GM12878 (cell line): ENCODE measurements around the gene DDX42. TPM values are rescaled to one million over a fixed set of nuclear protein-coding genes. Genes with fewer than 3 reads are reported as not detected.
A peak's percentile ranks its signal among the peaks of the same experiment; 100 is the strongest.

ENCODE experiments used
- ATAC-seq: fragments of 200-7000 bp; cut with Tn5 transposase; 3 replicates; pipeline ENCODE4 v1.9.1; 2020; ENCODE audit warnings: mild to moderate bottlenecking, moderate library complexity
- BruUV-seq: library from RNA; stranded (reverse); fragments of 400-500 nt; replicated peaks from 2 replicates; lab custom pipeline; 2021; lab: Mats Ljungman, UMichigan
- CTCF ChIA-PET: fragments of 300-600 bp; sonication (Branson Sonifier 250); formaldehyde crosslinking; extraction: SDS; loops from one replicate; lab custom pipeline; 2021; ENCODE audit warnings: inconsistent platforms; lab: Yijun Ruan, JAX
- POLR2A ChIA-PET: fragments of 350-600 bp; formaldehyde crosslinking; extraction: SDS; loops from one replicate; lab custom pipeline; 2021; ENCODE audit warnings: inconsistent platforms; lab: Charles Lee
- RAD21 ChIA-PET: fragments of 300-600 bp; sonication (Branson Sonifier 250); formaldehyde crosslinking; loops from one replicate; lab custom pipeline; 2023; ENCODE audit warnings: antibody characterized with exemption; ENCODE audit not compliant: unreplicated experiment; lab: Charles Lee
- SMC1A ChIA-PET: fragments of 300-600 bp; sonication (Branson Sonifier 250); formaldehyde crosslinking; loops from one replicate; lab custom pipeline; 2023; ENCODE audit not compliant: unreplicated experiment, uncharacterized antibody; lab: Charles Lee
- DNase-seq: peaks from one replicate; pipeline ENCODE4 v3.0.0-alpha.2; 2011; ENCODE audit warnings: low read depth, low spot score
- FAIRE-seq: peaks from 3 replicates; lab custom pipeline; 2011; peaks lifted over from hg19 to GRCh38; lab: Jason Lieb, UNC
- H2AFZ ChIP-seq: 2 replicates; pipeline ENCODE4 v1.6.0; 2011; ENCODE audit warnings: low read depth, low read length, control low read depth; ENCODE audit not compliant: control insufficient read depth
- H3K27ac ChIP-seq: 2 replicates; pipeline ENCODE4 v1.5.1; 2011; ENCODE audit warnings: control low read depth; ENCODE audit not compliant: control insufficient read depth, insufficient read depth
- H3K27me3 ChIP-seq, 2 experiments: replicated peaks in 1 of 2; 2 replicates each; pipeline versions ENCODE4 v1.6.0 to v1.6.1; 2011; ENCODE audit warnings: low read length in 1 of 2; ENCODE audit not compliant: control insufficient read depth in 2 of 2, insufficient read depth in 2 of 2
- H3K36me3 ChIP-seq, 2 experiments: 2 replicates each; pipeline ENCODE4 v1.5.1; 2011; ENCODE audit warnings: low read length in 1 of 2; ENCODE audit not compliant: control insufficient read depth in 2 of 2, insufficient read depth in 2 of 2
- H3K4me1 ChIP-seq: 2 replicates; pipeline ENCODE4 v1.6.1; 2011; ENCODE audit warnings: mild to moderate bottlenecking, low read length, moderate library complexity, mixed read lengths; ENCODE audit not compliant: control insufficient read depth, insufficient read depth
- H3K4me2 ChIP-seq: 2 replicates; pipeline ENCODE4 v1.6.0; 2011; ENCODE audit warnings: control low read depth; ENCODE audit not compliant: control insufficient read depth, insufficient read depth
- H3K4me3 ChIP-seq: fragments of 200-600 bp; sonication (generic); 2 replicates; pipeline ENCODE4 v1.5.1; 2016
- H3K79me2 ChIP-seq: 2 replicates; pipeline ENCODE4 v1.6.0; 2011; ENCODE audit warnings: low read length; ENCODE audit not compliant: control insufficient read depth, insufficient read depth
- H3K9ac ChIP-seq: 2 replicates; pipeline ENCODE4 v1.8.0; 2011; ENCODE audit warnings: low read length, control low read depth, mixed read lengths; ENCODE audit not compliant: control insufficient read depth, insufficient read depth
- H3K9me3 ChIP-seq: replicated peaks from 3 replicates; pipeline ENCODE4 v1.5.1; 2011; ENCODE audit warnings: mild to moderate bottlenecking, low read length; ENCODE audit not compliant: control insufficient read depth, insufficient read depth
- H4K20me1 ChIP-seq: 2 replicates; pipeline ENCODE4 v1.6.0; 2011; ENCODE audit not compliant: control insufficient read depth, insufficient read depth
- POLR2AphosphoS2 ChIP-seq: IDR thresholded peaks from 2 replicates; pipeline ENCODE4 v1.6.1; 2011; ENCODE audit warnings: low read depth, mild to moderate bottlenecking, low read length, improper control_type of control experiment, moderate library complexity
- WGBS: methylation state at CpG from one replicate; pipeline ENCODE4 v1.1.6; 2016; ENCODE audit warnings: low lambda C conversion rate; ENCODE audit not compliant: insufficient replicate concordance, insufficient coverage; ENCODE audit errors: missing lambda C conversion rate; 5-methylcytosine and 5-hydroxymethylcytosine counted together
- in situ Hi-C: fragments of 300-500 bp; cut with MboI; formaldehyde crosslinking; loops from 9 replicates; pipeline ENCODE4 v1.14.3; 2018; ENCODE audit warnings: mixed read lengths
- intact Hi-C: fragments of 100-400 bp; cut with micrococcal nuclease; formaldehyde crosslinking; loops from one replicate; pipeline ENCODE4 v1.14.2; 2022; ENCODE audit not compliant: unreplicated experiment
- polyA plus RNA-seq, 11 experiments: library from polyadenylated mRNA; depleted of rRNA in 4 of 11; unstranded in 6 of 11; stranded (reverse) in 5 of 11; fragments of >200 nt; fragmentation: Nextera tagmentation in 4 of 11; fragmentation: Illumina TruSeq in 1 of 11; extraction: Ambion mirVana in 4 of 11; extraction: Trizol in 1 of 11; gene quantifications; 1 replicate in 1 of 11; 2 replicates in 10 of 11; pipeline versions ENCODE4 v1.2.1 to v1.2.3, GENCODE V29; 2011 to 2016; ENCODE audit warnings: inconsistent platforms in 2 of 11, missing spikeins in 2 of 11, low read depth in 1 of 11
- total RNA-seq, 4 experiments: library from RNA; depleted of rRNA in 3 of 4; stranded (reverse); fragments of >200 nt in 3 of 4; fragmentation: Illumina TruSeq in 1 of 4; extraction: Trizol in 1 of 4; gene quantifications; 2 replicates each; pipeline versions ENCODE4 v1.2.1 to v1.2.3, GENCODE V29; 2013 to 2021
- TF ChIP-seq, protein P1 (sequence below): fragments of 450-650 bp; IDR thresholded peaks from 2 replicates; pipeline ENCODE4 v1.6.1; 2016; ENCODE audit warnings: mild to moderate bottlenecking, moderate library complexity, borderline replicate concordance

Gene DDX42
- total and polyA plus RNA-seq, 10 of the 15 experiments (the other 5 are each of a cell fraction or from before 2014, with no cell fraction given): 14.6 to 147 (median 65.3) TPM

DNA sequence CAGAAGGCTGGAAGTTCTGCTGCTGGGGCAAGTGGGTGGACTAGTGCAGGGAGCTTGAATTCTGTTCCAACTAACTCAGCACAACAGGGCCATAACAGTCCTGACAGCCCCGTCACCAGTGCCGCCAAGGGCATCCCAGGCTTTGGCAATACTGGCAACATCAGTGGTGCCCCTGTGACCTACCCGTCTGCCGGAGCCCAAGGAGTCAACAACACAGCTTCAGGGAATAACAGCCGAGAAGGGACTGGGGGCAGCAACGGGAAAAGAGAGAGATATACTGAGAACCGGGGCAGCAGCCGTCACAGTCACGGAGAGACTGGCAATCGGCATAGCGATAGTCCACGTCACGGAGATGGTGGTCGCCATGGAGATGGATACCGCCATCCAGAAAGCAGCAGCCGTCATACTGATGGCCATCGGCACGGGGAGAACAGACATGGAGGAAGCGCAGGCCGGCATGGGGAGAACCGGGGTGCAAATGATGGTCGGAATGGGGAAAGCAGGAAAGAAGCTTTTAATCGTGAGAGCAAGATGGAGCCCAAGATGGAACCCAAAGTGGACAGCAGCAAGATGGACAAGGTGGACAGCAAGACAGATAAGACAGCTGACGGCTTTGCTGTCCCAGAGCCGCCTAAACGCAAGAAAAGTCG, 43.9 kb downstream of the DDX42 start:
- ChIA-PET CTCF (interaction anchor here (1.3 to 1.6 kb wide), 2 partner anchors 10 to 31 kb away, joined by 3 to 4 read pairs; no protein-coding TSS in a partner anchor), RAD21 (no interaction called here), SMC1A (interaction anchor here (0.6 to 1.7 kb wide), 5 partner anchors 12 to 97 kb away, joined by 3 read pairs; no protein-coding TSS in a partner anchor)
- Histone ChIP-seq H2AFZ (no peak overlapping the region), H3K27ac (no peak overlapping the region), H3K4me3 (no peak overlapping the region), H3K4me2 (no peak overlapping the region)
- in situ Hi-C loops (no loop called here), intact Hi-C loops (no loop called here)
- FAIRE-seq (no peak), ATAC-seq (no peak)
- peak; percentile 28; the same call in 1 of the 2 replicates for TF ChIP-seq POLR2AphosphoS2
- TF ChIP-seq, protein P1, sequence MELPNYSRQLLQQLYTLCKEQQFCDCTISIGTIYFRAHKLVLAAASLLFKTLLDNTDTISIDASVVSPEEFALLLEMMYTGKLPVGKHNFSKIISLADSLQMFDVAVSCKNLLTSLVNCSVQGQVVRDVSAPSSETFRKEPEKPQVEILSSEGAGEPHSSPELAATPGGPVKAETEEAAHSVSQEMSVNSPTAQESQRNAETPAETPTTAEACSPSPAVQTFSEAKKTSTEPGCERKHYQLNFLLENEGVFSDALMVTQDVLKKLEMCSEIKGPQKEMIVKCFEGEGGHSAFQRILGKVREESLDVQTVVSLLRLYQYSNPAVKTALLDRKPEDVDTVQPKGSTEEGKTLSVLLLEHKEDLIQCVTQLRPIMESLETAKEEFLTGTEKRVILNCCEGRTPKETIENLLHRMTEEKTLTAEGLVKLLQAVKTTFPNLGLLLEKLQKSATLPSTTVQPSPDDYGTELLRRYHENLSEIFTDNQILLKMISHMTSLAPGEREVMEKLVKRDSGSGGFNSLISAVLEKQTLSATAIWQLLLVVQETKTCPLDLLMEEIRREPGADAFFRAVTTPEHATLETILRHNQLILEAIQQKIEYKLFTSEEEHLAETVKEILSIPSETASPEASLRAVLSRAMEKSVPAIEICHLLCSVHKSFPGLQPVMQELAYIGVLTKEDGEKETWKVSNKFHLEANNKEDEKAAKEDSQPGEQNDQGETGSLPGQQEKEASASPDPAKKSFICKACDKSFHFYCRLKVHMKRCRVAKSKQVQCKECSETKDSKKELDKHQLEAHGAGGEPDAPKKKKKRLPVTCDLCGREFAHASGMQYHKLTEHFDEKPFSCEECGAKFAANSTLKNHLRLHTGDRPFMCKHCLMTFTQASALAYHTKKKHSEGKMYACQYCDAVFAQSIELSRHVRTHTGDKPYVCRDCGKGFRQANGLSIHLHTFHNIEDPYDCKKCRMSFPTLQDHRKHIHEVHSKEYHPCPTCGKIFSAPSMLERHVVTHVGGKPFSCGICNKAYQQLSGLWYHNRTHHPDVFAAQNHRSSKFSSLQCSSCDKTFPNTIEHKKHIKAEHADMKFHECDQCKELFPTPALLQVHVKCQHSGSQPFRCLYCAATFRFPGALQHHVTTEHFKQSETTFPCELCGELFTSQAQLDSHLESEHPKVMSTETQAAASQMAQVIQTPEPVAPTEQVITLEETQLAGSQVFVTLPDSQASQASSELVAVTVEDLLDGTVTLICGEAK: no peak
- TF ChIP-seq, all 136 proteins: peak for 1
- Histone ChIP-seq H3K36me3 (peaks cover 41 to 45% of the 10 kb centered on the region in 2 experiments), H3K9ac (no peak overlapping the region), H3K27me3 (no peaks in the 10 kb centered on the region), H3K4me1 (no peaks in the 10 kb centered on the region), H3K9me3 (no peaks in the 10 kb centered on the region), H3K79me2 (no peaks in the 10 kb centered on the region; the same call in 1 of the 2 replicates), H4K20me1 (no peaks in the 10 kb centered on the region; the same call in 1 of the 2 replicates)
- no peak for DNase-seq
- WGBS: 97% methylated on average over 27 of the region's 27 CpGs
- BruUV-seq: TSS peak; percentile 79
- POLR2A ChIA-PET: interaction anchor here (0.6 to 1.2 kb wide), 2 partner anchors 20 to 97 kb away, joined by 3 to 5 read pairs; no protein-coding TSS in a partner anchor
